ENCODE results near the gene ZC3H6.
"Not testable (repeated sequence)": the region's sequence is repeated elsewhere in the genome, so short reads cannot be mapped to it uniquely, and the experiment has no call there.

The ZC3H6 gene

DNA sequence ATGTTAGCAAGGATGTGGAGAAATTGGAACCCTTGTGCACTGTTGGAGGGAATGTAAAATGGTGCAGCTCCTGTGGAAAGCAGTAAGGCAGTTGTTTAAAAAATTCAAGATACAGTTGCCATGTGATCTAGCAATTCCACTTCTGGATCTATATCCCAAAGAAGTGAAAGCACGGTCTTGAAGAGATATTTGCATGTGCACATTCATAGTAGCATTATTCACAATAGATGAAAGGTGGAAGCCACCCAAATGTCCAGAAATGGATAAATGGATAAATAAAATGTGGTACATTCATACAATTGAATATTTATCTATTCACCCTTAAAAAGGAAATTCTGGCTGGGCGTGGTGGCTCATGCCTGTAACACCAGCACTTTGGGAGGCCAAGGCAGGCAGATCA lies 78.9 kb downstream of the ZC3H6 start:
- not testable (repeated sequence) for DNase-seq (ENCODE audit: low read depth)

GRCh38 chr2:112360055-112360454 lies 84.7 kb downstream of the ZC3H6 start:
- not testable (repeated sequence) for DNase-seq (ENCODE audit: low read depth); H3K4me3 ChIP-seq (ENCODE audit: control insufficient read depth, low read depth, low read length)

More for the DNA sequence above, 78.9 kb downstream of the ZC3H6 start:
- not testable (repeated sequence) for H3K4me3 ChIP-seq (ENCODE audit: control insufficient read depth, low read depth, low read length)

All from AG09309 (cell line).